ENCODE results near the gene FOXN3. TPM values are rescaled to one million over a fixed set of nuclear protein-coding genes. Genes with fewer than 3 reads are reported as not detected.

FOXN3 gene
- total RNA-seq, 6 experiments from 2014 or later: 31.9 to 43.4 (median 37.9) TPM

DNA sequence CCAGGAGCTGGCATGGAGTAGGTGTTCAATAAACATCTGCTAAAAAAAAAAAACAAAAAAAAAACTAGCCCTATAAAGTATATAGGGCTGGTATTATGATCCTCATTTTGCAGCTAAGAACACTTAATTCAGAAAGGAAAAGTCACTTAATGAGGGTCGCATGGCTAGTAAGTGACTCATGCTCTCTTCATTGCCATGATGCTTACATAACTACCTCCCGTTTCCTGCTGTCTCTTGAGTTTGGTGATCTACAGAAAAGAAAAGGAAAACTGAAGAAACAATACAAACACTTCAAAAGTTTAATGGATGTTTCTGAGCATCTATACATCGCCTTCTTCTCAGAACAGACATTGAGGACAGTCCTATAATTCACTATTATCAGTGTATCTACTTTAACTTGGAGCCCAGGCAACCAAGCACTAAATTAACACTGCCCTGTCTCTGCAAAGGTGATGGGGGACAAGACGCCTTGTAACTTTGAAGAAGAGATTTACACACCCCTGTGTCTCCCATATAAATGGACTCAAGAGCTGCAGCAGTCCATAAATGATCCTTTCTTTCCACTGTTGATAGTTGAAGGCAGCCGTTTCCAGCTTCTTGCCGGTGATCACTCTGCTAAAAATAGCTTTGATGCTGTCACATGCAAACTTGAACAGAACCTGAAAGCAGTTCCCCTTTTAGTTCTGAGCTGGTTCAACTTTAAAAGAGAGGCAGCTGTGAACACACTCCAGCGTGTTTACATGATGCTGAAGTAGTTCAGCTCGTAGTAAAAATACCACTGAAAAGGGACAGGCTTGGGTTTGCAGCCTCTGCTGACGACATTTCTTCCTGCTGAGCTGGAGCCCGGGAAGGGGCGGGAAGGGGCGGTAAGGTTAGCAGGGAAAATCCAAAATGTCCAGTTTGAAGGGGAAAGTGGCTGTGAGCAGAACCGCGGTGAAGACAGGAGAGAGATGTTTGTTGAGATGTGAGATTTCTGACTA, 113.3 kb downstream of the FOXN3 start:
- Mint-ChIP-seq H3K4me3 (peak overlapping the region; percentile 87), H3K9me3 (no peaks in the 10 kb centered on the region), H3K27ac (peak overlapping the region; percentile 99), H3K36me3 (ENCODE audit: low read depth) (peaks cover 11% of the 10 kb centered on the region), H3K4me1 (ENCODE audit: low read depth) (peaks cover 62% of the 10 kb centered on the region), H3K27me3 (ENCODE audit: insufficient read depth) (peaks cover 1% of the 10 kb centered on the region)
- TF ChIP-seq, protein P1, sequence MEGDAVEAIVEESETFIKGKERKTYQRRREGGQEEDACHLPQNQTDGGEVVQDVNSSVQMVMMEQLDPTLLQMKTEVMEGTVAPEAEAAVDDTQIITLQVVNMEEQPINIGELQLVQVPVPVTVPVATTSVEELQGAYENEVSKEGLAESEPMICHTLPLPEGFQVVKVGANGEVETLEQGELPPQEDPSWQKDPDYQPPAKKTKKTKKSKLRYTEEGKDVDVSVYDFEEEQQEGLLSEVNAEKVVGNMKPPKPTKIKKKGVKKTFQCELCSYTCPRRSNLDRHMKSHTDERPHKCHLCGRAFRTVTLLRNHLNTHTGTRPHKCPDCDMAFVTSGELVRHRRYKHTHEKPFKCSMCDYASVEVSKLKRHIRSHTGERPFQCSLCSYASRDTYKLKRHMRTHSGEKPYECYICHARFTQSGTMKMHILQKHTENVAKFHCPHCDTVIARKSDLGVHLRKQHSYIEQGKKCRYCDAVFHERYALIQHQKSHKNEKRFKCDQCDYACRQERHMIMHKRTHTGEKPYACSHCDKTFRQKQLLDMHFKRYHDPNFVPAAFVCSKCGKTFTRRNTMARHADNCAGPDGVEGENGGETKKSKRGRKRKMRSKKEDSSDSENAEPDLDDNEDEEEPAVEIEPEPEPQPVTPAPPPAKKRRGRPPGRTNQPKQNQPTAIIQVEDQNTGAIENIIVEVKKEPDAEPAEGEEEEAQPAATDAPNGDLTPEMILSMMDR (IDR thresholded peaks at IDR 0.05): no peak
- DNase-seq: peak; percentile 78

DNA sequence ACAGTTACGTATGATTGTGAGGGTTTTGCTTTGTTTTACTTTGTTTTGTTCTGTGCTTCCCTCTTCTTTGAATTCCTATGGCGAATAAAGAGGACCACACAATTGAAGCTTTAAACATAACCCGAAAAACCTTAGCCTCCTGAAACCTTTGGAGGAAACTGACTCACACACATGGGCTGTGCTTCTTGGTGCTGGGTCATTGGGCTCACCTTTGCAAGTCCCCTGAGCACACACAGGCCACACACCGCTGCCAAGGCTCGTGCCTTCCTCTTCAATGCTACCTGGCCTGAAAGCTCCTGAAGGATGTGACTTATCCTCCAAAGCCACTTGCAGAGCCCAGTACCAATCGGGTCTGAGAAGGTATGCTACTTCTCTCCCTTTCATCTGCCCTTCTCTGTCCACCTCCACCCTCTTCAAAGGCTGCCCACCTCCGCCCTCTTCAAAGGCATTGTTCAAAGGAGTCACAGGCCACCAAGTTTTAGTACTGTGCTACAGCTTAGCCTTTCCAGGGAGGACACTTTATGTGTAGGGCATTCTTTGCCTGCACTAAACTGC, 114.6 kb downstream of the FOXN3 start:
- H3K27ac Mint-ChIP-seq: peak overlapping the region; percentile 99

DNA sequence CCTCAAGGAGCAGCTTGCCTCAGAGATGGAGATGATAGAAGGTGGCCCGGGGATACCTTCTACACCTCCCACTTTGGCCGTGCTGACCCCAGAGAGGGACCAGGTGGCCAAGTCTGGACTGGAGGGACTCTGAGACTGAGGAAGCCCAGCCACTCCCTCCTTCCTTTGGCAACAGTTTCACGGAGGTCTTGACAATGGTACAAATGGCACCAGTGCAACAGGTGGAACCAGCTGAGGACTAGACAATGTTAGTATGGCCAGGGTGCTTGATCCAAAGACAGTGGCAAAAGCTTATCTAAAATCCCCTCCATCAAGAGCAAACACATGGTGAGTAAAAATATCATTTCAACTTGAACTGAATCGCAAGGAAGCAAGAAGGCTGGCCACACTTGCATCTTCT, 117.4 kb downstream of the FOXN3 start:
- peaks cover 11% of the 10 kb centered on the region for H3K36me3 Mint-ChIP-seq (ENCODE audit: low read depth)
- no peak overlapping the region for H3K27ac Mint-ChIP-seq
- no peaks in the 10 kb centered on the region for H3K9me3 Mint-ChIP-seq
- H3K4me3 Mint-ChIP-seq: no peak overlapping the region
- TF ChIP-seq, protein P1 (IDR thresholded peaks at IDR 0.05): no peak
- H3K27me3 Mint-ChIP-seq (ENCODE audit: insufficient read depth): peaks cover 1% of the 10 kb centered on the region; the same call in 1 of the 2 replicates
- H3K4me1 Mint-ChIP-seq (ENCODE audit: low read depth): peaks cover 30% of the 10 kb centered on the region
- no peak for DNase-seq

More for the DNA sequence above, 114.6 kb downstream of the FOXN3 start:
- peaks cover 11% of the 10 kb centered on the region for H3K36me3 Mint-ChIP-seq (ENCODE audit: low read depth)
- TF ChIP-seq, protein P1 (IDR thresholded peaks at IDR 0.05): no peak
- no peak for DNase-seq
- no peaks in the 10 kb centered on the region for H3K9me3 Mint-ChIP-seq
- peak overlapping the region; percentile 87 for H3K4me3 Mint-ChIP-seq
- H3K4me1 Mint-ChIP-seq (ENCODE audit: low read depth): peaks cover 52% of the 10 kb centered on the region
- peaks cover 1% of the 10 kb centered on the region for H3K27me3 Mint-ChIP-seq (ENCODE audit: insufficient read depth)

DNA sequence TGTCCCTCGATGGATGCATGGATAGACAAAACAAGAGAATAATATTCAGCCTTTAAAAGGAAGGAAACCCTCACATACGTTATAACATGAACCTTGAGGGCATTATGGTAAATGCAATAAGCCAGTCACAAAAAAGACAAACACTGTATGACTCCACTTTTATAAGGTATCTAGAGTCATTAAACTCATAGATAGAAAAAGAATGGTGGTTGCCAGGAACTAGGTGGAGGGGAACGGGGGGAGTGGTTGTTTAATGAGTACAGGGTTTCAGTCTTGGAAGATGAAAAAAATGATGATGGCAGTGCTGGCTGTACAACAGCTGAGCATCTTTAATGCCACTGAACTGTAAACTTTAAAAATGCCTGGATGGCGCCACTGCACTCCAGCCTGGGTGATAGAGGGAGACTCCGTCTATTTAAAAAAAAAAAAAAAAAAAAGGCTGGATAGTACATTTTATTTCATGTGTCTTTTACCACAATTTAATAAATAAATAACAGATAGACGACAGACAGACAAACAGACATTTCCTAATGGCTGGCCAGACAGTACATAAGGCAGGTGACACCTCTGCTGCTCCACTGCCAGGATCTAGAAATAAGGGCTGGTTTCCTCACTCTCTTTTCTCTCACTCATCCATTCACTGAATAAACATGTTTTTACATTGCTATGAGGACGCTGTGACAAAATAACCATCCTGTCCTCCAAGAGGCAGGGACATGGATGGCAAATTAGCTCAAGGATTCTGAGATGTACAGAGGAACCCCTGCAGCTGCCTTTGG, 118.8 kb downstream of the FOXN3 start:
- Mint-ChIP-seq H3K4me1 (ENCODE audit: low read depth) (peaks cover 16% of the 10 kb centered on the region), H3K4me3 (no peak overlapping the region), H3K27me3 (ENCODE audit: insufficient read depth) (peaks cover 1% of the 10 kb centered on the region; the same call in 1 of the 2 replicates), H3K9me3 (no peaks in the 10 kb centered on the region), H3K27ac (no peak overlapping the region), H3K36me3 (ENCODE audit: low read depth) (peaks cover 11% of the 10 kb centered on the region)
- TF ChIP-seq, protein P1 (IDR thresholded peaks at IDR 0.05): no peak
- DNase-seq: no peak

DNA sequence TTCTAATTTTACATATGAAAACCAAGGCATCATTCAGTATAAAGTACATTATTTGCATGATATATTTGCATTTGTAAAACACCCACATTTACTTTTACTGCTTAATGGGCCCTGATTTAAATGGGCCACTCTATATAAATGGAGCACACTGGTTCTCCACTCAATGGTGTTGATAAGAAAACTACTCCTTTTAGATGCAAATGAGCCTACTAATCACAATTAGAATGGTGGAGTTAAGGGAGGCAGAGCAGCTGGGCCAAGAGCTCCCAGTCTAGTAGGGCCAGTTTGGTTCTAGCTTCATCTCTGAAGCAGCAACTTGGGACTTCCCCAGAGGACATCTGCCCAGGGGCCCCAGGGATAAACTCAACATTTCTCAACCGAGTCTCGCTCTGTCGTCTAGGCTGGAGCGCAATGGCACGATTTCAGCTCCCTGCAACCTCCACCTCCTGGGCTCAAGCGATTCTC, 120.7 kb downstream of the FOXN3 start:
- TF ChIP-seq, protein P1 (IDR thresholded peaks at IDR 0.05): no peak
- no peak for DNase-seq
- Mint-ChIP-seq H3K27me3 (ENCODE audit: insufficient read depth) (peaks cover 1% of the 10 kb centered on the region), H3K4me1 (ENCODE audit: low read depth) (no peaks in the 10 kb centered on the region), H3K36me3 (ENCODE audit: low read depth) (no peaks in the 10 kb centered on the region), H3K9me3 (no peaks in the 10 kb centered on the region), H3K27ac (no peak overlapping the region), H3K4me3 (no peak overlapping the region)

Measured in HFFc6 (cell line).